HepG2 (cell line): ENCODE results near the gene VAV2. TPM values are rescaled to one million over a fixed set of nuclear protein-coding genes. Genes with fewer than 3 reads are reported as not detected.
A peak's percentile ranks its signal among the peaks of the same experiment; 100 is the strongest.

ENCODE experiments used
- ATF3 ChIP-seq: sonication (generic); formaldehyde crosslinking; IDR thresholded peaks from 2 replicates; pipeline ENCODE4 v1.4.0; 2020; ENCODE audit warnings: missing genetic modification reagents
- FOSL2 ChIP-seq: sonication (generic); formaldehyde crosslinking; IDR thresholded peaks from 2 replicates; pipeline ENCODE4 v1.4.0; 2020; ENCODE audit warnings: missing genetic modification reagents
- FOXO1 ChIP-seq: sonication (generic); formaldehyde crosslinking; IDR thresholded peaks from 2 replicates; pipeline ENCODE4 v1.4.0; 2020; ENCODE audit warnings: missing genetic modification reagents
- KLF12 ChIP-seq: sonication (generic); formaldehyde crosslinking; IDR thresholded peaks from 2 replicates; pipeline ENCODE4 v1.4.0; 2020; ENCODE audit warnings: missing genetic modification reagents, borderline replicate concordance
- NCOR1 ChIP-seq: fragments of 200-600 bp; sonication (generic); IDR thresholded peaks from 2 replicates; pipeline ENCODE4 v1.7.0; 2017; ENCODE audit warnings: antibody characterized with exemption, low read length, borderline replicate concordance
- NFYB ChIP-seq: sonication (generic); formaldehyde crosslinking; IDR thresholded peaks from 2 replicates; pipeline ENCODE4 v1.4.0; 2020; ENCODE audit warnings: missing genetic modification reagents
- NFYC ChIP-seq: IDR thresholded peaks from 2 replicates; pipeline ENCODE4 v1.6.1; 2016; ENCODE audit warnings: missing genetic modification reagents, missing compliant biosample characterization
- PTBP1 ChIP-seq: fragments of 200-400 bp; formaldehyde crosslinking; IDR thresholded peaks from 2 replicates; pipeline ENCODE4 v1.6.1; 2018; ENCODE audit warnings: low read length, low read depth; ENCODE audit not compliant: poor library complexity, severe bottlenecking
- REL ChIP-seq: sonication (generic); formaldehyde crosslinking; conservative IDR thresholded peaks from 2 replicates; pipeline ENCODE4 v1.8.0; 2022; ENCODE audit warnings: mild to moderate bottlenecking, missing genetic modification reagents, moderate library complexity
- SNRNP70 ChIP-seq: fragments of 200-400 bp; formaldehyde crosslinking; IDR thresholded peaks from 2 replicates; pipeline ENCODE4 v1.6.1; 2017; ENCODE audit warnings: mild to moderate bottlenecking, low read depth, low read length, moderate library complexity
- SOX6 ChIP-seq, 2 experiments: fragments of 450-650 bp in 1 of 2; sonication (generic) in 1 of 2; formaldehyde crosslinking in 1 of 2; IDR thresholded peaks; 2 replicates each; pipeline versions ENCODE4 v1.4.0 to v1.6.1; 2017 to 2020; ENCODE audit warnings: antibody characterized with exemption in 1 of 2, mild to moderate bottlenecking in 1 of 2, missing genetic modification reagents in 1 of 2
- SP2 ChIP-seq: sonication (generic); formaldehyde crosslinking; IDR thresholded peaks from 2 replicates; pipeline ENCODE4 v1.5.1; 2020; ENCODE audit warnings: mild to moderate bottlenecking, missing genetic modification reagents
- TIGD3 ChIP-seq: sonication (generic); formaldehyde crosslinking; IDR thresholded peaks from 2 replicates; pipeline ENCODE4 v1.5.1; 2020; ENCODE audit warnings: mild to moderate bottlenecking, missing genetic modification reagents, borderline replicate concordance
- ZBTB10 ChIP-seq: sonication (generic); formaldehyde crosslinking; IDR thresholded peaks from 2 replicates; pipeline ENCODE4 v1.4.0; 2020; ENCODE audit warnings: missing genetic modification reagents, borderline replicate concordance
- ZFP36L1 ChIP-seq: sonication (generic); formaldehyde crosslinking; IDR thresholded peaks from 2 replicates; pipeline ENCODE4 v1.8.0; 2022; ENCODE audit warnings: mild to moderate bottlenecking, missing genetic modification reagents, moderate library complexity
- ZFP41 ChIP-seq: sonication (generic); formaldehyde crosslinking; IDR thresholded peaks from 2 replicates; pipeline ENCODE4 v1.4.0; 2020; ENCODE audit warnings: mild to moderate bottlenecking, missing genetic modification reagents, borderline replicate concordance
- ZNF317 ChIP-seq: sonication (generic); formaldehyde crosslinking; IDR thresholded peaks from 2 replicates; pipeline ENCODE4 v1.5.0; 2020; ENCODE audit warnings: mild to moderate bottlenecking, missing genetic modification reagents
- ZNF343 ChIP-seq: sonication (generic); formaldehyde crosslinking; IDR thresholded peaks from 2 replicates; pipeline ENCODE4 v1.4.0; 2020; ENCODE audit warnings: mild to moderate bottlenecking, missing genetic modification reagents
- ZNF451 ChIP-seq: sonication (generic); formaldehyde crosslinking; IDR thresholded peaks from 2 replicates; pipeline ENCODE4 v1.5.0; 2020; ENCODE audit warnings: mild to moderate bottlenecking, missing genetic modification reagents
- ZNF556 ChIP-seq: sonication (generic); formaldehyde crosslinking; IDR thresholded peaks from 2 replicates; pipeline ENCODE4 v1.4.0; 2020; ENCODE audit warnings: mild to moderate bottlenecking, missing genetic modification reagents, borderline replicate concordance
- ZNF615 ChIP-seq: sonication (generic); formaldehyde crosslinking; IDR thresholded peaks from 2 replicates; pipeline ENCODE4 v1.5.0; 2020; ENCODE audit warnings: mild to moderate bottlenecking, missing genetic modification reagents, borderline replicate concordance
- ZNF776 ChIP-seq: sonication (generic); formaldehyde crosslinking; IDR thresholded peaks from 2 replicates; pipeline ENCODE4 v1.4.0; 2020; ENCODE audit warnings: mild to moderate bottlenecking, missing genetic modification reagents
- ZNF782 ChIP-seq: sonication (generic); formaldehyde crosslinking; IDR thresholded peaks from 2 replicates; pipeline ENCODE4 v1.4.0; 2020; ENCODE audit warnings: missing genetic modification reagents, mild to moderate bottlenecking, borderline replicate concordance
- ZNF800 ChIP-seq: sonication (generic); formaldehyde crosslinking; IDR thresholded peaks from 2 replicates; pipeline ENCODE4 v1.4.0; 2020; ENCODE audit warnings: missing genetic modification reagents
- polyA plus RNA-seq, 8 experiments: library from polyadenylated mRNA; depleted of rRNA in 3 of 8; stranded (reverse) in 7 of 8; unstranded in 1 of 8; fragments of >200 nt; fragmentation: Illumina TruSeq in 4 of 8; extraction: Trizol in 4 of 8; gene quantifications; 2 replicates each; pipeline versions ENCODE4 v1.2.1 to v1.2.3, GENCODE V29; 2011 to 2016; ENCODE audit warnings: low read depth in 4 of 8, missing spikeins in 1 of 8, mixed read lengths in 1 of 8; ENCODE audit not compliant: insufficient read depth in 1 of 8
- total RNA-seq, 5 experiments: library from RNA; depleted of rRNA; stranded (reverse); fragments of >200 nt; fragmentation: Illumina TruSeq; extraction: Trizol; gene quantifications; 2 replicates each; pipeline ENCODE4 v1.2.3, GENCODE V29; 2016; ENCODE audit warnings: low read depth in 1 of 5

Gene VAV2
- total and polyA plus RNA-seq, 2 of the 13 experiments (the other 11 are each of a cell fraction or from before 2014, with no cell fraction given), result 22.5 to 22.9 TPM

GRCh38 chr9:133914442-133915342 lies 77.4 kb downstream of the VAV2 start (continued):
- no peak for TF ChIP-seq ZNF556 (CRISPR knock-in tag)
- TF ChIP-seq ZNF782, result no peak
- no peak for TF ChIP-seq ZBTB10 (CRISPR knock-in tag)
- no peak for TF ChIP-seq ZNF317 (CRISPR knock-in tag)
- no peak for TF ChIP-seq ZFP36L1 (CRISPR knock-in tag)
- no peak for TF ChIP-seq NFYC (CRISPR knock-in tag)
- TF ChIP-seq SP2 (CRISPR knock-in tag), result no peak
- no peak for TF ChIP-seq ZFP41 (CRISPR knock-in tag)
- peak; percentile 13; the same call in 1 of the 2 replicates for TF ChIP-seq FOXO1 (CRISPR knock-in tag)
- TF ChIP-seq ZNF343 (CRISPR knock-in tag), result no peak
- no peak for TF ChIP-seq TIGD3 (CRISPR knock-in tag)
- no peak for TF ChIP-seq ZNF800 (CRISPR knock-in tag)
- no peak for TF ChIP-seq PTBP1
- TF ChIP-seq NCOR1, result peak; percentile 48; the same call in 1 of the 2 replicates
- peak; percentile 44; the same call in 1 of the 2 replicates for TF ChIP-seq ZNF451
- no peak for TF ChIP-seq SOX6 (IDR thresholded peaks at IDR 0.05)
- TF ChIP-seq SOX6 (CRISPR knock-in tag; IDR thresholded peaks at IDR 0.05), result peak; percentile 55
- no peak for TF ChIP-seq REL (CRISPR knock-in tag)
- TF ChIP-seq ZNF776, result no peak
- no peak for TF ChIP-seq SNRNP70
- TF ChIP-seq KLF12 (CRISPR knock-in tag), result no peak
- peak; percentile 33; the same call in 1 of the 2 replicates for TF ChIP-seq FOSL2 (CRISPR knock-in tag)
- no peak for TF ChIP-seq ATF3 (CRISPR knock-in tag)
- no peak for TF ChIP-seq NFYB (CRISPR knock-in tag)
- TF ChIP-seq ZNF615 (CRISPR knock-in tag), result no peak
